GM12878 (cell line): ENCODE results near the gene TOLLIP. TPM values are rescaled to one million over a fixed set of nuclear protein-coding genes. Genes with fewer than 3 reads are reported as not detected.

Source experiments
- ATAC-seq: fragments of 200-7000 bp; cut with Tn5 transposase; 3 replicates; pipeline ENCODE4 v1.9.1; 2020; ENCODE audit warnings: mild to moderate bottlenecking, moderate library complexity
- BruUV-seq: library from RNA; stranded (reverse); fragments of 400-500 nt; replicated peaks from 2 replicates; lab custom pipeline; 2021; lab: Mats Ljungman, UMichigan
- CTCF ChIA-PET: fragments of 300-600 bp; sonication (Branson Sonifier 250); formaldehyde crosslinking; extraction: SDS; loops from one replicate; lab custom pipeline; 2021; ENCODE audit warnings: inconsistent platforms; lab: Yijun Ruan, JAX
- POLR2A ChIA-PET: fragments of 350-600 bp; formaldehyde crosslinking; extraction: SDS; loops from one replicate; lab custom pipeline; 2021; ENCODE audit warnings: inconsistent platforms; lab: Charles Lee
- RAD21 ChIA-PET: fragments of 300-600 bp; sonication (Branson Sonifier 250); formaldehyde crosslinking; loops from one replicate; lab custom pipeline; 2023; ENCODE audit warnings: antibody characterized with exemption; ENCODE audit not compliant: unreplicated experiment; lab: Charles Lee
- SMC1A ChIA-PET: fragments of 300-600 bp; sonication (Branson Sonifier 250); formaldehyde crosslinking; loops from one replicate; lab custom pipeline; 2023; ENCODE audit not compliant: unreplicated experiment, uncharacterized antibody; lab: Charles Lee
- DNase-seq: peaks from one replicate; pipeline ENCODE4 v3.0.0-alpha.2; 2011; ENCODE audit warnings: low read depth, low spot score
- FAIRE-seq: peaks from 3 replicates; lab custom pipeline; 2011; peaks lifted over from hg19 to GRCh38; lab: Jason Lieb, UNC
- H2AFZ ChIP-seq: 2 replicates; pipeline ENCODE4 v1.6.0; 2011; ENCODE audit warnings: low read depth, low read length, control low read depth; ENCODE audit not compliant: control insufficient read depth
- H3K27ac ChIP-seq: 2 replicates; pipeline ENCODE4 v1.5.1; 2011; ENCODE audit warnings: control low read depth; ENCODE audit not compliant: control insufficient read depth, insufficient read depth
- H3K27me3 ChIP-seq, 2 experiments: replicated peaks in 1 of 2; 2 replicates each; pipeline versions ENCODE4 v1.6.0 to v1.6.1; 2011; ENCODE audit warnings: low read length in 1 of 2; ENCODE audit not compliant: control insufficient read depth in 2 of 2, insufficient read depth in 2 of 2
- H3K36me3 ChIP-seq, 2 experiments: 2 replicates each; pipeline ENCODE4 v1.5.1; 2011; ENCODE audit warnings: low read length in 1 of 2; ENCODE audit not compliant: control insufficient read depth in 2 of 2, insufficient read depth in 2 of 2
- H3K4me1 ChIP-seq: 2 replicates; pipeline ENCODE4 v1.6.1; 2011; ENCODE audit warnings: mild to moderate bottlenecking, low read length, moderate library complexity, mixed read lengths; ENCODE audit not compliant: control insufficient read depth, insufficient read depth
- H3K4me2 ChIP-seq: 2 replicates; pipeline ENCODE4 v1.6.0; 2011; ENCODE audit warnings: control low read depth; ENCODE audit not compliant: control insufficient read depth, insufficient read depth
- H3K4me3 ChIP-seq: fragments of 200-600 bp; sonication (generic); 2 replicates; pipeline ENCODE4 v1.5.1; 2016
- H3K79me2 ChIP-seq: 2 replicates; pipeline ENCODE4 v1.6.0; 2011; ENCODE audit warnings: low read length; ENCODE audit not compliant: control insufficient read depth, insufficient read depth
- H3K9ac ChIP-seq: 2 replicates; pipeline ENCODE4 v1.8.0; 2011; ENCODE audit warnings: low read length, control low read depth, mixed read lengths; ENCODE audit not compliant: control insufficient read depth, insufficient read depth
- H3K9me3 ChIP-seq: replicated peaks from 3 replicates; pipeline ENCODE4 v1.5.1; 2011; ENCODE audit warnings: mild to moderate bottlenecking, low read length; ENCODE audit not compliant: control insufficient read depth, insufficient read depth
- H4K20me1 ChIP-seq: 2 replicates; pipeline ENCODE4 v1.6.0; 2011; ENCODE audit not compliant: control insufficient read depth, insufficient read depth
- BCL11A ChIP-seq: IDR thresholded peaks from 2 replicates; pipeline ENCODE4 v1.6.1; 2011; ENCODE audit warnings: low read depth, low read length
- CBX5 ChIP-seq: sonication (generic); IDR thresholded peaks from 2 replicates; pipeline ENCODE4 v1.6.1; 2016; ENCODE audit warnings: low read depth, moderate library complexity, mild to moderate bottlenecking, inconsistent platforms
- HDAC2 ChIP-seq: fragments of 200-600 bp; sonication (generic); IDR thresholded peaks from 2 replicates; pipeline ENCODE4 v1.6.1; 2017
- JUND ChIP-seq: IDR thresholded peaks from 2 replicates; pipeline ENCODE4 v1.6.1; 2012; ENCODE audit warnings: low read depth, mild to moderate bottlenecking, low read length, improper control_type of control experiment, moderate library complexity
- NR2C1 ChIP-seq: fragments of 450-650 bp; IDR thresholded peaks from 2 replicates; pipeline ENCODE4 v1.6.1; 2017; ENCODE audit warnings: antibody characterized with exemption, mild to moderate bottlenecking, moderate library complexity
- POLR2AphosphoS5 ChIP-seq: IDR thresholded peaks from 2 replicates; pipeline ENCODE4 v1.6.1; 2011; ENCODE audit warnings: mild to moderate bottlenecking, low read length, inconsistent platforms
- PRDM15 ChIP-seq: fragments of 450-650 bp; formaldehyde crosslinking; IDR thresholded peaks from 2 replicates; pipeline ENCODE4 v1.4.0; 2020; ENCODE audit warnings: mild to moderate bottlenecking, moderate library complexity
- TCF3 ChIP-seq: IDR thresholded peaks from 2 replicates; pipeline ENCODE4 v1.6.1; 2012; ENCODE audit warnings: low read depth, mild to moderate bottlenecking, low read length, borderline replicate concordance; ENCODE audit not compliant: insufficient read depth
- WGBS: methylation state at CpG from one replicate; pipeline ENCODE4 v1.1.6; 2016; ENCODE audit warnings: low lambda C conversion rate; ENCODE audit not compliant: insufficient replicate concordance, insufficient coverage; ENCODE audit errors: missing lambda C conversion rate; 5-methylcytosine and 5-hydroxymethylcytosine counted together
- in situ Hi-C: fragments of 300-500 bp; cut with MboI; formaldehyde crosslinking; loops from 9 replicates; pipeline ENCODE4 v1.14.3; 2018; ENCODE audit warnings: mixed read lengths
- intact Hi-C: fragments of 100-400 bp; cut with micrococcal nuclease; formaldehyde crosslinking; loops from one replicate; pipeline ENCODE4 v1.14.2; 2022; ENCODE audit not compliant: unreplicated experiment
- polyA plus RNA-seq, 11 experiments: library from polyadenylated mRNA; depleted of rRNA in 4 of 11; unstranded in 6 of 11; stranded (reverse) in 5 of 11; fragments of >200 nt; fragmentation: Nextera tagmentation in 4 of 11; fragmentation: Illumina TruSeq in 1 of 11; extraction: Ambion mirVana in 4 of 11; extraction: Trizol in 1 of 11; gene quantifications; 1 replicate in 1 of 11; 2 replicates in 10 of 11; pipeline versions ENCODE4 v1.2.1 to v1.2.3, GENCODE V29; 2011 to 2016; ENCODE audit warnings: inconsistent platforms in 2 of 11, missing spikeins in 2 of 11, low read depth in 1 of 11
- total RNA-seq, 4 experiments: library from RNA; depleted of rRNA in 3 of 4; stranded (reverse); fragments of >200 nt in 3 of 4; fragmentation: Illumina TruSeq in 1 of 4; extraction: Trizol in 1 of 4; gene quantifications; 2 replicates each; pipeline versions ENCODE4 v1.2.1 to v1.2.3, GENCODE V29; 2013 to 2021

Gene TOLLIP
- total and polyA plus RNA-seq, 10 of the 15 experiments (the other 5 are each of a cell fraction or from before 2014, with no cell fraction given): 0.47 to 39.5 (median 21.6) TPM

GRCh38 chr11:1237851-1238250 is 71.6 kb downstream of the TOLLIP start (continued):
- TF ChIP-seq PRDM15 (CRISPR knock-in tag) (no peak), HDAC2 (no peak)

GRCh38 chr11:1237128-1237580 is 72.3 kb downstream of the TOLLIP start:
- WGBS: 45% methylated on average over 13 of the region's 13 CpGs
- FAIRE-seq: no peak
- no peak for DNase-seq
- H3K4me3 ChIP-seq: no peak overlapping the region
- H3K9ac ChIP-seq: no peak overlapping the region
- H3K4me1 ChIP-seq: no peaks in the 10 kb centered on the region
- no peak for TF ChIP-seq BCL11A
- TF ChIP-seq POLR2AphosphoS5: no peak
- no peak for TF ChIP-seq TCF3
- no peak for TF ChIP-seq CBX5
- TF ChIP-seq NR2C1: no peak
- TF ChIP-seq JUND: no peak
- H2AFZ ChIP-seq: no peak overlapping the region
- in situ Hi-C loops (no loop called here), intact Hi-C loops (no loop called here)
- no TSS peak for BruUV-seq
- no peaks in the 10 kb centered on the region for H3K79me2 ChIP-seq
- H3K4me2 ChIP-seq: no peak overlapping the region
- ATAC-seq: no peak
- RAD21 ChIA-PET: no interaction called here
- H3K9me3 ChIP-seq: no peaks in the 10 kb centered on the region; the same call in 2 of the 3 replicates
- H3K36me3 ChIP-seq: no peaks in the 10 kb centered on the region
- SMC1A ChIA-PET: no interaction called here
- CTCF ChIA-PET: no interaction called here
- H4K20me1 ChIP-seq: no peaks in the 10 kb centered on the region
- H3K27me3 ChIP-seq: no peaks in the 10 kb centered on the region
- POLR2A ChIA-PET: no interaction called here
- no peak overlapping the region for H3K27ac ChIP-seq
